ENCODE data around the gene ALDH3B2.
"Not testable (repeated sequence)": the region's sequence is repeated elsewhere in the genome, so short reads cannot be mapped to it uniquely, and the experiment has no call there.

Gene ALDH3B2

DNA sequence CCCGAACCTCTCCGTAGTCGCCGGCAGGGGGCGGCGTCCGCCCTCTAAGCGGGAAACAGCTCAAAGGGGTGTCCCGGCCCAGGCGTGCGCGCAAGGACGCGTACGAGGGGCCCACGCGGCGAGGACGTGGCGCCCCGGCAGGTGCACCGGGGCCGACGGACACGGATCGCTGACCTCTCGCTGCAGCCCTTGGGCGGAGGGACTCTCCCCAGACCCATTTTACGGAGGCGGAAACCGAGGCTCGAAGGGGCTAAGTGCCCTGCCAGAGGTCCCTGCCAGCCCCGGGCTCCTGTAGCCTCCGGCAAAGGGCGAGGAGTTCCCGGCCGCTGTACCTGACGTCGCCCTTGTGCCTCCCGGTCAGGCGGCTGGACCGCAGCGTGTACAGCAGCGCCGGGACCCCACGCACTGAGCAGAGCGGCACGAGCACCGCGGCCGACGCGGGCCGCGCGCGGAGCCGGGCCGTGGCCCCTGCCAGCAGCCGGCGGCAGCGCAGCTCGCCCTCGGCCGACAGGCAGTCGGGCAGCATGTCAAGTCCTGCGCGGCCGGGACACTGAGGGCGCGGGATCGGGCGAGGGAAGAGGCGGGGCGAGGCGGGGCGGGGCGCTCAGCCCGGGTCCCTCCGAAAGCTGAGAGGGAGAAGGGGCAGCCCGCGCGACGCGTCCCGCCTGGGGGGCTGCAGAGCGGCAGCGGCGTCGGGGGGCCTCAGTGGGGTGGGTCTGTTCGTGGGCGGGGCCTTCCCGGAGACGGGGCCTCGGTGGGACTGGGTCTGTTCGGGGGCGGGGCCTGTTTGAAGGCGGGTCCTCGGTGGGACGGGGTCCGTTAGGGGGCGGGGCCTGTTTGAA is 44.8 kb downstream of the ALDH3B2 start, which contains the start of gene NUDT8:
TSS of gene NUDT8 (minus strand) at position 552 of the 842 bp plus-strand sequence. CDS start at position 526, 26 bp downstream.
- DNase-seq (ENCODE audit: low read depth, low spot score): peak; percentile 52

DNA sequence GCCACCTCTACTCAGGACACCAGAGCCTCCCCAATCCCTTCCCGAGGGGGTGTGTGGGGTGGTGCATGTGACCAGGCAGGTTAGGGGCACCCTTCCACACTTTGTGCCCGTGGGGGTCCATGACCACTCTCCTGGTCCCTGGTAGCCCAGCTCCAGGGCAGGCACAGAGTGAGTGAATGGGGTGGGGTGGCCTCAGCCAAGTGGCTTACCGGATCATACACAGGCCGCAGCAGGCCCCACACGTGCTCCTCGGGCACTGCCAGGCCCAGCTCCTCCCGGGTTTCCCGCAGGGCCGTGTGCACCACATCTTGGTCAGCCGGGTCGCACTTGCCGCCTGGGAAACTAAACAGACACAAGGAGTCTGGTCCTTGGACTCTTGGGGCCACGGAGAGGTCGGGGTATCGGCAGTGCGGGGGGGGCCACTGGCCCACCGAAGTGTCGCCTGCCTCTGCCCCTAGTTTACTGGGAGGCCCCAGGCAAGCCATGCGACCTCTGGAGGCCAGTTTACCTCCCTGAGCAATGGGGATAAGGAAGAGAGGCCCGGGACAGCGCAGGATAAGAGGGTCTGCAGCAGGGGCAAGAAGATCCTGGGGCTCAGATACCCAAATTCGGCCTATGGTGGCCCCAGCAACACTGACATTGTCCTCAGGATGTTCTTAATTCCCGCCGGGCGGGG is 45.6 kb downstream of the ALDH3B2 start:
- no peak for DNase-seq (ENCODE audit: low read depth, low spot score)

DNA sequence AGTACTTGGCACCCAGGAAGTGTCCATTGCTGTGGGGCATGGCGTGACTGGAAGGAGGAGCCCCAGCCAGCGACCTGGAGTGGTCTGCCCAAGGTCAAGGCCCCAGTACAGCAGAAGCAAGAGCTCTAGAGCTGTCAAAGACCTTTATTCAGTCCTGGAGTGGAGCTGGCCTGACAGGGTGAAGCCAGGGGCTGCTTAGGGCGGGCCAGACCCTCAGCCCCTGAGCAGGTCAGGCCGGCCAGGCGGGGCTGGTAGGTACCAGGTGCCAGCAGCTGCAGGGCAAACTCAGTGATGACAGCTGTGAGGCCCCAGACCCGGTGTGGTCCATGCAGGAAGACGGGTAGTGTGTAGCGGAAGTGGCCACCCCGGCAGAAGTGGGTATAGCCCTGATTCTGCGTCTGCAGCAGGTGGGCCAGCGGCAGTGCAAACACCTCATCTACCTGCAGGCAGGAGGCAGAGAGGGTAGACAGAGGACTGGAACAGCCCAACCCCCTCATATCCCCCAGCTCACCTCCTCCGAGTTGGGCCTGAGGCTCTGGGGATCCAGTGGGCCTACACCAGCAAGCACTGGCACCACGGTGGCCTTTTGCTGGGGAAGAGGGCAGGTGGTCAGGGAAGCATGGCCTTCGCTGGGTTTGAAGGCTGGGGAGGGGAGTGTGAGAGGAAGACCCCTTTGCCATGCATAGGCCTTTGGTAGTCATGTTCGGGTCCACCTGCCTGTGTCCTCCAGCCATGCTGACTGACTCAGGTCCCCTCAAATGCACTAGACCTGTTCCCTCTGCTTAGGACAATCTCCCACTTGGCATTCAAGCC is 46.4 kb downstream of the ALDH3B2 start:
- no peak for DNase-seq (ENCODE audit: low read depth, low spot score)

DNA sequence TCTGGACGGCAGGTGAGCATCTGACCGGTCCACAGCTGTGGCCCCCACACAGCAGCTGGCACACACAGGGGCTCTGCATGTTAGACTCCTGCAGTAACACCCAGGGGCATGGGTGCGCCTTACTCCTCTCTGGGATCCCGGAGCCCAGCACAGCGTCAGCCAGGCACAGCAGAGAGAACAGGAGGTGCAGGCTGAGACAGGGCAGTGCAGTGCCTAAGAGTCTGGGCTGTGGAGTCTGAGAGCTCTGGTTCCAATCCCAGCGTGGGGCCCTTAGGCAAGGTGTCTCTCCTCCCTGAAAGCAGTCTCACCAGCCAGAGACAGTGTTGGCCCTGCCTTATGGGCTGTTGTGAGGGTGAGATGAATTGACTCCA is 47.0 kb downstream of the ALDH3B2 start:
- DNase-seq (ENCODE audit: low read depth, low spot score): no peak

DNA sequence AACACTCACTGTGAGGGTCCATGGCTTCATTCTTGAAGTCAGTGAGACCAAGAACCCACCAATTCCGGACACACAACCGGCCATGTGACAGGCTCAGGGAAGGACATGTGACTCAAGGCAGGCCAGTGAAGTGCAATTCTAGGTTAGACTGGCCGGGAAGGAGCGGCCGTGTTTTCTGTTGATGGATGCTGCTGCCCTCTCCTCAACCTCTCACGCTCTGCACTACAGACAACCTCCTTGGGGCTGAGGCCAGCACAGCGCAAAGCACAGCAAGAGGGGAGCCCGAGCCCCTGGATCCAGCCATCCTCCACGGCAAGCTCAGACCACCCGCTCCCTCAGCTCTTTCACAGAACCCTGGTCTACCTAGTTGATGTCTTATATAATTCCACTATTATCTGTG is 47.5 kb downstream of the ALDH3B2 start:
- no peak for DNase-seq (ENCODE audit: low read depth, low spot score)

DNA sequence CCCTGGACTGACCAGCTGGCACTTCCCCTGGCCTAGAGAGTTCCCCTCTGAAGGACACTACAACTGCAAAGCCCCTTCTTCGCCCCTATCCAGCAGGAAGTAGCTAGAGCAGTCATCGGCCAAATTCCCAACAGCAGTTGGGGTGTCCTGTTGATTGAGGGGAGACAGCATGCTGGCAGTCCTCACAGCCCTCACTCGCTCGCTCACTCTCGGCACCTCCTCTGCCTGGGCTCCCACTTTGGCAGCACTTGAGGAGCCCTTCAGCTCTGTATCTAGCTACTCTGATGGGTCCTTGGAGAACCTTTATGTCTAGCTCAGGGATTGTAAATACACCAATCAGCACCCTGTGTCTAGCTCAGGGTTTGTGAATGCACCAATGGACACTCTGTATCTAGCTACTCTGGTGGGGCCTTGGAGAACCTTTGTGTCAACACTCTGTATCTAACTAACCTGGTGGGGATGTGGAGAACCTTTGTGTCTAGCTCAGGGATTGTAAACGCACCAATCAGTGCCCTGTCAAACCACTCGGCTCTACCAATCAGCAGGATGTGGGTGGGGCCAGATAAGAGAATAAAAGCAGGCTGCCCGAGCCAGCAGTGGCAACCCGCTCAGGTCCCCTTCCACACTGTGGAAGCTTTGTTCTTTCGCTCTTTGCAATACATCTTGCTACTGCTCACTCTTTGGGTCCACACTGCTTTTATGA is 48.1 kb downstream of the ALDH3B2 start:
- DNase-seq (ENCODE audit: low read depth, low spot score): not testable (repeated sequence)

DNA sequence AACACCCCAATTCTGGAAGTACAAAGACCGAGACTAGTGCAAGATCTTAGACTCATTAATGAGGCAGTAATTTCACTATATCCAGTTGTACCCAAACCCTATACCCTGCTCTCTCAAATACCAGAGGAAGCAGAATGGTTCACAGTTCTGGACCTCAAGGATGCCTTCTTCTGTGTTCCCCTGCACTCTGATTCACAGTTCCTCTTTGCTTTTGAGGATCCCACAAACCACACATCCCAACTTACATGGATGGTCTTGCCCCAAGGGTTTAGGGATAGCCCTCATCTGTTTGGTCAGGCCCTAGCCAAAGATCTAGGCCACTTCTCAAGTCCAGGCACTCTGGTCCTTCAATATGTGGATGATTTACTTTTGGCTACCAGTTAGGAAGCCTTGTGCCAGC is 50.6 kb downstream of the ALDH3B2 start:
- DNase-seq (ENCODE audit: low read depth, low spot score): not testable (repeated sequence)

DNA sequence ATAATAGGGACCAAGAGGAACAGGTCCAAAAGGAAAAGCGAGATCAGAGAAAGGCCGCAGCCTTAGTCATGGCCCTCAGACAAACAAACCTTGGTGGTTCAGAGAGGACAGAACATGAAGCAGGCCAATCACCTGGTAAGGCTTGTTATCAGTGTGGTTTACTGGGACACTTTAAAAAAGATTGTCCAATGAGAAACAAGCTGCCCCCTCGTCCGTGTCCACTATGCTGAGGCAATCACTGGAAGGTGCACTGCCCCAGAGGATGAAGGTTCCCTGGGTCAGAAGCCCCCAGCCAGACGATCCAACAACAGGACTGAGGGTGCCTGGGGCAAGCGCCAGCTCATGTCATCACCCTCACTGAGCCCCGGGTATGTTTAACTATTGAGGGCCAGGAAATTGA is 51.5 kb downstream of the ALDH3B2 start:
- DNase-seq (ENCODE audit: low read depth, low spot score): not testable (repeated sequence)

DNA sequence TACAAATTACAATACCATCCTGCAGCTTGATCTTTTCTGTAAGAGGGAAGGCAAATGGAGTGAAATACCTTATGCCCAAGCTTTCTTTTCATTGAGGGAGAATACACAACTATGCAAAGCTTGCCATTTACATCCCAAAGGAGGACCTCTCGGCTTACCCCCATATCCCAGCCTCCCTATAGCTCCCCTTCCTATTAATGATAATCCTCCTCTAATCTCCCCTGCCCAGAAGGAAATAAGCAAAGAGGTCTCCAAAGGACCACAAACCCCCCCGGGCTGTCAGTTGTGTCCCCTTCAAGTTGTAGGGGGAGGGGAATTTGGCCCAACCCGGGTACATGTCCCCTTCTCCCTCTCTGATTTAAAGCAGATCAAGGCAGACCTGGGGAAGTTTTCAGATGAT is 52.5 kb downstream of the ALDH3B2 start:
- DNase-seq (ENCODE audit: low read depth, low spot score): peak; percentile 12

DNA sequence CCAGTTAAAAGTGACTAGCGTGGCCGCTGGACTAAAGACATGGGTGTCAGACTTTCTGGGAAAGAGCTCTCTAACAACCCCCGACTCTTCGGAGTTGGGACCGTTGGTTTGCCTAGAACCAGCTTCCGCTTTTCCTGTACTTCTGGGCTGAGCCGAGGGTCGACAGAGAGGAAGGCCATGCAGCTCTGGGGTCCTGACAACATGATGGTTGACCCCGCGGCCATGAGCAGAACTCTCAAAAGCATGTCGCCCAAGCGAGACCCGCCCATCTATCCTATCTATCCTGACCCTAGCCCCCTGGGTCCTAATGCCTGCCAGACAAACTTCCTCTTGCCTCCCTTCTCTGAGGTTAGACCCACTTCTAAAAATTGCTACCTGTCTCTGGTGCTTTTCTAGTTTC is 53.8 kb downstream of the ALDH3B2 start:
- peak; percentile 23 for DNase-seq (ENCODE audit: low read depth, low spot score)

DNA sequence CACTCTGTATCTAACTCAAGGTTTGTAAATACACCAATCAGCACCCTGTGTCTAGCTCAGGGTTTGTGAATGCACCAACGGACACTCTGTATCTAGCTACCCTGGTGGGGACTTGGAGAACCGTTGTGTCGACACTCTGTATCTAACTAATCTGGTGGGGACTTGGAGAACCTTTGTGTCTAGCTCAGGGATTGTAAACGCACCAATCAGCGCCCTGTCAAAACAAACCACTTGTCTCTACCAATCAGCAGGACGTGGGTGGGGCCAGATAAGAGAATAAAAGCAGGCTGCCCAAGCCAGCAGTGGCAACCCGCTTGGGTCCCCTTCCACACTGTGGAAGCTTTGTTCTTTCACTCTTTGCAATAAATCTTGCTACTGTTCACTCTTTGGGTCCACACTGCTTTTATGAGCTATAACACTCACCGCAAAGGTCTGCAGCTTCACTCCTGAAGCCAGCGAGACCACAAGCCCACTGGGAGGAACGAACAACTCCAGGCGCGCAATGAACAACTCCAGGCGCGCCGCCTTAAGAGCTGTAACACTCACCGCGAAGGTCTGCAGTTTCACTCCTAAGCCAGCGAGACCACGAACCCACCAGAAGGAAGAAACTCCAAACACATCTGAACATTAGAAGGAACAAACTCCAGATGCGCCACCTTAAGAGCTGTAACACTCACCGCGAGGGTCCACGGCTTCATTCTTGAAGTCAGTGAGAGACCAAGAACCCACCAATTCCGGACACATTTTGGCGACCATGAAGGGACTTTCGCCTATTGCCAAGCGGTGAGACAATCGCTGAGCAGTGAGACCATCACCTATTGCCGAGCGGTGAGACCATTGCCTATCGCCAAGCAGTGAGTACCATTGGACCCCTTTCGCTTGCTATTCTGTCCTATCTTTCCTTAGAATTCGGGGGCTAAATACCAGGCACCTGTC is 54.5 kb downstream of the ALDH3B2 start:
- peak; percentile 80 for DNase-seq (ENCODE audit: low read depth, low spot score)

DNA sequence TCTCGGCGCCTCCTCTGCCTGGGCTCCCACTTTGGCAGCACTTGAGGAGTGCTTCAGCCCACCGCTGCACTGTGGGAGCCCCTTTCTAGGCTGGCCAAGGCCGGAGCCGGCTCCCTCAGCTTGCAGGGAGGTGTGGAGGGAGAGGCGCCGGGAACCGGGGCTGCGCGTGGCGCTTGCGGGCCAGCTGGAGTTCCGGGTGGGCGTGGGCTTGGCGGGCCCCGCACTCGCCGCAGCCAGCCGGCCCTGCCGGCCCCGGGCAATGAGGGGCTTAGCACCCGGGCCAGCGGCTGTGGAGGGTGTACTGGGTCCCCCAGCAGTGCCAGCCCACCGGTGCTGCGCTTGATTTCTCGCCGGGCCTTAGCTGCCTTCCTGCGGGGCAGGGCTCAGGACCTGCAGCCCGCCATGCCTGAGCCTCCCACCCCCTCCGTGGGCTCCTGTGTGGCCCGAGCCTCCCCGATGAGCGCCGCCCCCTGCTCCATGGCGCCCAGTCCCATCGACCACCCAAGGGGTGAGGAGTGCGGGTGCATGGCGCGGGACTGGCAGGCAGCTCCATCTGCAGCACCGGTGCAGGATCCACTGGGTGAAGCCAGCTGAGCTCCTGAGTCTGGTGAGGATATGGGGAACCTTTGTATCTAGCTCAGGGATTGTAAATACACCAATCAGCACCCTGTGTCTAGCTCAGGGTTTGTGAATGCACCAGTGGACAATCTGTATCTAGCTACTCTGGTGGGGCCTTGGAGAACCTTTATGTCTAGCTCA is 55.3 kb downstream of the ALDH3B2 start:
- not testable (repeated sequence) for DNase-seq (ENCODE audit: low read depth, low spot score)

DNA sequence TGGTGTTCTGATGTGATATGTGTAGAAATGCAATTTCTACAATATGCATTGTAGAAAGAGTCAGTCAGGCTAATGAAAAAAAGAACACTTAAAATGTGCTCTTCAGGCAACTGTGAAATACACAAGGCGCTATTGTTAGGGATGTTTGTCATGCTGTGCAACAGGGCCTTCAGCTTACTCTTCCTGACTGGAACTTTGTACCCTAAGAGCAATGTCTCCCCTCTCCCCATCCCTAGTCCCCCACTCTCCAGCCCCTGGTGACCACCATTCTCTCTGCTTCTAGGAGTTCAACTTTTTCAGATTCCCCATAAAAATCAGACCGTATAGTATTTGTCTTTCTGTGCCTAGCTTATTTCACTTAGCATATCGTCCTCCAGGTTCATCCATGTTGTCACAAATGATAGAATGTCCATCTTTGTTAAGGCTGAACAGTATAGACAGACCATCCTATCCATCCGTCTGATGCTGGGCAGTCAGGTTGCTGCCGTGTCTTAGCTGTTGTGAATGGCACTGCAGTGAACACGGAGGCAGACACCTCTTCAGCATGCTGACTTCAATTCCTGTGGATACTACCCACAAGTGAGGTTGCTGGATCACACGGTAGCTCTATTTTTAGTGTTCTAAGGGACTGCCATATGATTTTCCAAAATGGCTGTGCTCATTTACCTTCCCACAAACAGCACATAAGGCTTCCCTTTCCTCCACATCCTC is 57.0 kb downstream of the ALDH3B2 start:
- DNase-seq (ENCODE audit: low read depth, low spot score): no peak

DNA sequence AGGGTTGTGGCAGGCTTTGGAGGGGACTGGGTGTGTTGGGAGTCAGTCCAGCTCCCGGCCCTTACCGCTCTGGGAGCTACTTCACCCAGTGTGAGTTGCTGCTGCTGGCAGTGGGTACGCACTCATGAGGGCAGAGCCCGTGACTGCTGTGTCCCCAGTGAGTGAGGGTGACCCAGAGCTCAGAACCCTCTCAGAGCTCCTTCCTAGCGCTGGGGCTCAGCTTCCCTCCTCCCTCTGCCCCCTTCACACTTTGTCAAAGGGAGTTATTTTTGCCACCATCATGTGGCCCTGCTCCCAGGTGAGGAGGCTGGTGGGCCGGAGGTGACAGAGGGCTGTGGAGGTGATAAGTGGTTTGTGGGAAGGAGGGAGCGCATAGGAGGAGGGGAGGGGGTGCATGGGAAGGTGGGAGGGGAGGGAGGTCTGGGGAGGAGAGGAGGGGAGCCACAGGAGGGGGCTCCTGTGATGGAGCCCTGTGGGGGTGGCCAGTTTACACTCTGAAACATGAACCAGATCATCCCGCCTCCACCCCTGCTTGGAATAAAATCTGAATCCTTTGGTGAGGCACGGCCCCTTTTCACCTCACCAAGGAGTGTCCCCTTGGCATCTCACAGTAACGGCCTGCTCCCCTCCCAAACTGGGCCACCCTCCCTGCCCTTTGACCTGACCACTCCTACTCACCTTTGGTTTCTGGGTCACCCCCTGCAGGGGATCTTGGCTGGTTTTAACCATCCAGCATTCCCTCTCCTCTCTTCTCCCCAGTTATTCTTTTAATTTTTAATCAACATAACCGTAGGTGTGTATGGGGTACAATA is 57.8 kb downstream of the ALDH3B2 start:
- no peak for DNase-seq (ENCODE audit: low read depth, low spot score)

DNA sequence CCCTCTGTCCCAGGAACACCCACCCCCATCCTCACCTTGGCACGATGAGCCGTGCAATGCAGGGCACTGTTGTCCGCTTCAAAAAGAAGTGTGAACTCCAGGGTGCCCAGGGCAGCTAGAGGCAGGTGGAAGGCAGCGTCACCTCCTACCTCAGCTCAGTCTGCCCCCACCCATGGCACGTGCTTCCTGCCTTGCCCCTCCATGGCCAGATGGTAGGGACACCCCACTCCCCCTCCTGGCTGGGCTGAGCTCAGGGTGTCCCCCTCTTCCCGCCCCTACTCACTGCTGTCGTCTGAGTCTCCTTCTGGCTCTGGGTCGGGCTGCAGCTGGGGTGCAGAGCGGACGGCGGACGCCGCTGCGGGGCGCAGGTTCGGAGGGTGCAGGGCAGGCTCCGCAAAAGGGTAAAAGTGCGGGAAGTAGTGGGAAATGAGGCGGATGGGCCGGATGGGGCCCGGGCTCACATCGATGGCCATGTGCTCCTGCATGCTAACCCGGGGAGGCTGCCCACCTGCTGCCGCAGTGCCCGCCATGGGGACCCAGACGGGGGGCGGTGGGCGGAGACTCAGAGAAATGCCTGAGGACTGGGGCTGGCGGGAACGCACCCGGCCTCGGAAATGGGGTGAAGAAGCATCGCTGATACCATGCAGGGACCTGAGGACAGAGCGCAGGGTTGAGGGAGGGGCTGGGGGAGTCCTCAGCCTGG is 58.5 kb downstream of the ALDH3B2 start:
- DNase-seq (ENCODE audit: low read depth, low spot score): no peak

DNA sequence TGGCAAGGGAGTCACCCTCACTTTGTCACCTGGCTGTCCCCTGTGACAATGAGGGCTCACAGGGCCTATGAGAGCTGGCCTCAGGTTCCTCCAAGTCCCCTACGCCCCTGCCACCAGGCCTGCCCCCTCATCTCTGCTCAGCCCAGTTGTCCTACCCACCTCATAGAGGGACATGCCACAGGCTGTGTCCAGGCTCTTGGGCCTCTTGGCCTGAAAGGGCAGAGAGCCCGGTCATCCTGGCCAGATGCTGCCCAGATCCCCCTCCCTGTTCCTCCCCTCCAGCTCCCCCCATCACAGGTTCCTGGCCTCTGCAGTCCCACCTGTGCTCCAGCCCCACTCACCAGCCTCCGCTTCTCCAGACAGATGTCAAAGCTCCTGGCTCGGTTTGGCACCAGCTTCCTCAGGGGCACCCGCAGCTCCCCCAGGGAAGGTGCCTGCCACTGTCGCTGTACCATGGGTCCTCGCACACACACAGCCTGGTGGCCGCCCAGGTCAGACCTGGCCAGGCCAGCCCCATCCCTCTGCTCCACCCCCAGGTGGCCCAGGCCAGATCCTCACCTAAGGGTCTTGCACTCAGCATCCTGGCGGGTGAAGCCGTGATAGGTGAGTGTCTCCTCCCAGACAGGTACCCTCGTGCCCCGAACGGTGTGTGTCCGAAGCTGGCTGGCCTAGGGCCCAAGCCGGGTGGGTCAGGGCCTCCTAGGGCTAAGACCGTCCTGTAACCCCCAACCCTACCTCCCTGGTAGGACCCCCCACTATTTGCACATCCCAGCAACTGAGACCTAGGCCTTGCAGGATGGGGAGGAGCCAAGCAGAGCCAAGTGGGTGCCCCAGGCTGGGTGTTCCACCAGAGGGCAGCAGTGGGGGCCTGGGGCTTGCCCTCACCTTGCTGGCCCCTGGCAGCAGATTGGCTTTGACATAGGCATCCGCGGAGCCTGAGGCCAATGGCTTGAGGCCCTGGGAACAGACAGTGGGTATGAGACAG is 59.4 kb downstream of the ALDH3B2 start:
- peak; percentile 35 for DNase-seq (ENCODE audit: low read depth, low spot score)
